HUES48 (cell line): ENCODE measurements around the gene SRRT.

ENCODE experiments used
- H3K27ac ChIP-seq: one replicate; pipeline ENCODE4 v1.7.0; 2013; ENCODE audit warnings: low read depth, low read length, inconsistent platforms
- H3K27me3 ChIP-seq: 2 replicates; pipeline ENCODE4 v1.6.1; 2013; ENCODE audit warnings: mild to moderate bottlenecking, low read length; ENCODE audit not compliant: control insufficient read depth, insufficient read depth
- H3K36me3 ChIP-seq: 2 replicates; pipeline ENCODE4 v1.6.1; 2013; ENCODE audit warnings: low read length; ENCODE audit not compliant: control insufficient read depth, insufficient read depth
- H3K4me1 ChIP-seq: 2 replicates; pipeline ENCODE4 v1.6.1; 2013; ENCODE audit warnings: mild to moderate bottlenecking, low read length; ENCODE audit not compliant: control insufficient read depth, insufficient read depth
- H3K4me3 ChIP-seq: 2 replicates; pipeline ENCODE4 v1.5.1; 2013; ENCODE audit warnings: mild to moderate bottlenecking, low read depth, low read length
- H3K9ac ChIP-seq: 2 replicates; pipeline ENCODE4 v1.6.1; 2013; ENCODE audit warnings: mild to moderate bottlenecking, low read depth, low read length, moderate library complexity
- H3K9me3 ChIP-seq: 2 replicates; pipeline ENCODE4 v1.6.1; 2013; ENCODE audit warnings: low read length; ENCODE audit not compliant: control insufficient read depth, insufficient read depth

The SRRT gene

DNA sequence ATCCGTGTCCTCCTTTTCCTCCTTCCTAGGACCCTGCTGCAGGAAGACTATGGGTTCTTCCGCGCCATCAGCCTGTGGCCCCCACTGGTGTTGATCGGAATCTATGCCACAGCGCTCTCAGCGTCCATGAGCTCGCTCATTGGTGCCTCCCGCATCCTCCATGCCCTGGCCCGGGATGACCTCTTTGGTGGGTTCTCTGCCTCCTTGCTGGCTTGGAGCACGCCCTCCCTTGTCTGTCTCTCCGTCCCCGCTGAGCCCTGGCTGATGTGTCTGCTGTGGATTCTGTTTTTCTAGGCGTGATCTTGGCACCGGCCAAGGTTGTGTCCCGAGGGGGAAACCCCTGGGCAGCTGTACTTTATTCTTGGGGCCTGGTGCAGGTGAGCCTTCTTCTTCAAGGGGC is 15.0 kb upstream of the SRRT start:
- Histone ChIP-seq H3K36me3 (peaks cover 41% of the 10 kb centered on the region), H3K9ac (no peak overlapping the region), H3K4me1 (no peaks in the 10 kb centered on the region), H3K27me3 (no peaks in the 10 kb centered on the region), H3K9me3 (no peaks in the 10 kb centered on the region), H3K27ac (no peak overlapping the region), H3K4me3 (no peak overlapping the region)

GRCh38 chr7:100860702-100861615 is 13.9 kb upstream of the SRRT start:
- H3K36me3 ChIP-seq, result peaks cover 38% of the 10 kb centered on the region
- no peak overlapping the region for H3K27ac ChIP-seq
- no peak overlapping the region for H3K9ac ChIP-seq
- H3K27me3 ChIP-seq, result no peaks in the 10 kb centered on the region
- no peaks in the 10 kb centered on the region for H3K9me3 ChIP-seq
- no peaks in the 10 kb centered on the region for H3K4me1 ChIP-seq
- H3K4me3 ChIP-seq, result no peak overlapping the region

- peaks cover 3% of the 10 kb centered on the region for H3K4me1 ChIP-seq
- H3K9ac ChIP-seq, result no peak overlapping the region
- H3K9me3 ChIP-seq, result no peaks in the 10 kb centered on the region
- H3K4me3 ChIP-seq, result no peak overlapping the region
- H3K36me3 ChIP-seq, result peaks cover 38% of the 10 kb centered on the region
- no peak overlapping the region for H3K27ac ChIP-seq
- H3K27me3 ChIP-seq, result no peaks in the 10 kb centered on the region
Observed at GRCh38 chr7:100861616-100861985, 13.3 kb upstream of the SRRT start.

GRCh38 chr7:100863406-100863950 is 11.4 kb upstream of the SRRT start:
- H3K4me3 ChIP-seq, result no peak overlapping the region
- peaks cover 38% of the 10 kb centered on the region for H3K36me3 ChIP-seq
- peaks cover 6% of the 10 kb centered on the region for H3K4me1 ChIP-seq
- H3K9me3 ChIP-seq, result no peaks in the 10 kb centered on the region
- H3K27me3 ChIP-seq, result no peaks in the 10 kb centered on the region
- H3K9ac ChIP-seq, result no peak overlapping the region
- no peak overlapping the region for H3K27ac ChIP-seq

DNA sequence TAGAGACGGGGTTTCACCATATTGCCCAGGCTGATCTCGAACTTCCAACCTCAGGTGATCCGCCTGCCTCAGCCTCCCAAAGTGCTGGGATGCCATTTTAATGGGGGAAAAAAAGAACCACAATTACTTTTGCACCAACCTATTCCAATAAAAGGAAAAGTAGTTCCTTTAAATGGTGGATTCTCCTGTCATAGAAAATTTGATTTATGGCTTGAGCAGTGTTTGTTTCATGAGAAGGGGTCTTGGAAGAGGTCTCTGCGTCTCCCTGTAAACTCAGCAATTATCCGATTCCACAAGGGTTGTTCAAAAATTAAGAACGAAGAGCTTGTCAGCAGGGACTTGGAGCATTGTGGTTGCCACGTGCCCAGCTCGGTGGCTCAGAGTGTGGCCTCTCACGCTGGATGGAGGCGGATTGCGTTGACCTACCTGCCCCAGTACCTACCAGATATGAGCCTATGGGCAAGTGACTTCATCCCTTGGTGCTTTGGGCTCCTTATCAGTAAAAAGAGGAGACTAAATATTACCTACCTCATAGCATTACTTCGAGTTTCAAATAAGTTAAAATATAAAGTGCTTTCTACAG is 10.5 kb upstream of the SRRT start:
- peaks cover 6% of the 10 kb centered on the region for H3K4me1 ChIP-seq
- no peak overlapping the region for H3K4me3 ChIP-seq
- H3K9me3 ChIP-seq, result no peaks in the 10 kb centered on the region
- H3K27me3 ChIP-seq, result no peaks in the 10 kb centered on the region
- peaks cover 41% of the 10 kb centered on the region for H3K36me3 ChIP-seq
- H3K9ac ChIP-seq, result no peak overlapping the region
- no peak overlapping the region for H3K27ac ChIP-seq

GRCh38 chr7:100865372-100865911 is 9.5 kb upstream of the SRRT start:
- H3K9ac ChIP-seq, result no peak overlapping the region
- H3K4me3 ChIP-seq, result no peak overlapping the region
- peaks cover 6% of the 10 kb centered on the region for H3K4me1 ChIP-seq
- peak overlapping the region; percentile 45 for H3K27ac ChIP-seq
- no peaks in the 10 kb centered on the region for H3K9me3 ChIP-seq
- peaks cover 42% of the 10 kb centered on the region for H3K36me3 ChIP-seq
- H3K27me3 ChIP-seq, result no peaks in the 10 kb centered on the region

DNA sequence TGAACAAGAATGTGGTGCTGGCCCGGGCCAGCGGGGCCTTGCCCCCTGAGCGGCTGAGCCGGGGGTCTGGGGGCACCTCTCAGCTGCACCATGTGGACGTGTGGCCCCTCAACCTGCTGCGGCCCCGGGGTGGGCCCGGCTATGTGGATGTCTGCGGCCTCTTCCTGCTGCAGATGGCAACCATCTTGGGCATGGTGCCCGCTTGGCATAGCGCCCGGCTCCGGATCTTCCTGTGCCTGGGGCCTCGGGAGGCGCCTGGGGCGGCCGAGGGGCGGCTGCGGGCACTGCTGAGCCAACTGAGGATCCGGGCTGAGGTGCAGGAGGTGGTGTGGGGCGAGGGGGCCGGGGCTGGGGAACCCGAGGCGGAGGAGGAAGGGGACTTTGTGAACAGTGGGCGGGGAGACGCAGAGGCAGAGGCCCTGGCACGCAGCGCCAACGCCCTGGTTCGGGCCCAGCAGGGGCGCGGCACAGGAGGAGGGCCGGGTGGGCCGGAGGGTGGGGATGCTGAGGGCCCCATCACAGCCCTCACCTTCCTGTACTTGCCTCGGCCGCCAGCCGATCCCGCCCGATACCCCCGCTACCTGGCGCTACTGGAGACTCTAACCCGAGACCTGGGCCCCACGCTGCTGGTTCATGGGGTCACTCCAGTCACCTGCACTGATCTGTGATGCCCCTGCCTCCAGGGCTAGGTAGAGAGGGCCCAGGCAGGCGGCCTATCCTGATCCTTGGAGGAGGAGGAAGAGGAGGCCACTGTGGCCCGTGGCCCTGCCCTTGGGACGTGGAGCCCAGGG is 8.8 kb upstream of the SRRT start:
- peak overlapping the region; percentile 96 for H3K27ac ChIP-seq
- H3K4me1 ChIP-seq, result peaks cover 6% of the 10 kb centered on the region
- H3K36me3 ChIP-seq, result peaks cover 42% of the 10 kb centered on the region
- H3K27me3 ChIP-seq, result no peaks in the 10 kb centered on the region
- peak overlapping the region; percentile 96 for H3K9ac ChIP-seq
- H3K9me3 ChIP-seq, result no peaks in the 10 kb centered on the region
- H3K4me3 ChIP-seq, result peak overlapping the region; percentile 94; the same call in 1 of the 2 replicates

DNA sequence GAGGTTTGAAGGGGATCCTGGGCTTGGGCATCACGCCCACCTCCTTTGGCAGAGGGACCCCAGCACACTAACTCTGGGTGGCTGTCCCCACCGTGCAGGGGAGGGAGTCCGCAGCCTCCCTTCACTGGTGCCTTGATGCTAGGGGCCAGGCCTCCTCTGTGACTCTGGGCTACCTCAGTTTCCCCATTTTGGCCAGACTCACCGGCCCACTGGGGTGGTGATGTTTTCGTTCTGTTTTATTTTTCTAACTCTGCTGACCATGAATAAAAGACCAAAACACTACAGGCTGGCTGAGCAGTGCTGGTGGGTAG is 8.2 kb upstream of the SRRT start:
- Histone ChIP-seq H3K27ac (peak overlapping the region; percentile 96), H3K9ac (peak overlapping the region; percentile 96), H3K4me1 (peaks cover 6% of the 10 kb centered on the region), H3K27me3 (no peaks in the 10 kb centered on the region), H3K36me3 (peaks cover 42% of the 10 kb centered on the region), H3K9me3 (no peaks in the 10 kb centered on the region), H3K4me3 (peak overlapping the region; percentile 94)

GRCh38 chr7:100867040-100867775 is 7.7 kb upstream of the SRRT start, which contains the start of gene TRIP6:
TRIP6 (plus strand) TSS chr7:100867387; CDS start chr7:100867498, 111 bp downstream.
- Histone ChIP-seq H3K9ac (peak within 1 kb of the TSS; percentile 96), H3K4me3 (peak within 1 kb of the TSS; percentile 94), H3K27me3 (no peaks in the 10 kb centered on the region), H3K9me3 (no peaks in the 10 kb centered on the region), H3K27ac (peak within 1 kb of the TSS; percentile 96), H3K4me1 (peaks cover 6% of the 10 kb centered on the region), H3K36me3 (peaks cover 46% of the 10 kb centered on the region)

- peak overlapping the region; percentile 94 for H3K4me3 ChIP-seq
- H3K27ac ChIP-seq, result peak overlapping the region; percentile 96
- H3K9ac ChIP-seq, result peak overlapping the region; percentile 96
- peaks cover 6% of the 10 kb centered on the region for H3K4me1 ChIP-seq
- H3K9me3 ChIP-seq, result no peaks in the 10 kb centered on the region
- no peaks in the 10 kb centered on the region for H3K27me3 ChIP-seq
- H3K36me3 ChIP-seq, result peaks cover 46% of the 10 kb centered on the region
Observed at GRCh38 chr7:100867776-100868485, 7.0 kb upstream of the SRRT start.
